IMR-90 (cell line): ENCODE measurements around the gene LAMB3. TPM values are rescaled to one million over a fixed set of nuclear protein-coding genes. Genes with fewer than 3 reads are reported as not detected.

Experiments used
- ATAC-seq: fragments of 200-7000 bp; cut with Tn5 transposase; 2 replicates; pipeline ENCODE4 v1.9.1; 2020; ENCODE audit warnings: low read depth, mild to moderate bottlenecking, moderate library complexity
- BruUV-seq: library from RNA; stranded (reverse); fragments of 400-500 nt; replicated peaks from 2 replicates; lab custom pipeline; 2021; lab: Mats Ljungman, UMichigan
- CTCF ChIA-PET: fragments of 300-600 bp; formaldehyde crosslinking; extraction: SDS; loops from one replicate; lab custom pipeline; 2021; ENCODE audit warnings: antibody characterized with exemption; lab: Yijun Ruan, JAX
- POLR2A ChIA-PET: fragments of 300-600 bp; sonication (Branson Sonifier 250); formaldehyde crosslinking; loops from one replicate; lab custom pipeline; 2022; ENCODE audit warnings: antibody characterized with exemption; ENCODE audit not compliant: unreplicated experiment; lab: Charles Lee
- DNase-seq: peaks from one replicate; pipeline ENCODE4 v3.0.0; 2013
- H2AFZ ChIP-seq: replicated peaks from 2 replicates; pipeline ENCODE3; 2013; ENCODE audit warnings: low read length, mild to moderate bottlenecking; ENCODE audit not compliant: poor library complexity
- H2AK5ac ChIP-seq: 2 replicates; pipeline ENCODE4 v1.6.1; 2013; ENCODE audit warnings: low read depth, low read length, inconsistent platforms
- H2AK9ac ChIP-seq: replicated peaks from 2 replicates; pipeline ENCODE3; 2013; ENCODE audit warnings: mild to moderate bottlenecking, low read depth, low read length, moderate library complexity; ENCODE audit not compliant: poor library complexity
- H2BK120ac ChIP-seq: 2 replicates; pipeline ENCODE4 v1.6.1; 2013; ENCODE audit warnings: low read depth, low read length, inconsistent platforms
- H2BK15ac ChIP-seq: 3 replicates; pipeline ENCODE4 v1.6.1; 2013; ENCODE audit warnings: low read depth, low read length, inconsistent platforms
- H2BK20ac ChIP-seq: 2 replicates; pipeline ENCODE4 v1.6.1; 2013; ENCODE audit warnings: low read depth, mild to moderate bottlenecking, inconsistent platforms, low read length, moderate library complexity
- H2BK5ac ChIP-seq: 2 replicates; pipeline ENCODE4 v1.6.1; 2013; ENCODE audit warnings: mild to moderate bottlenecking, low read depth, low read length, inconsistent platforms; ENCODE audit not compliant: poor library complexity, severe bottlenecking
- H3K14ac ChIP-seq: replicated peaks from 2 replicates; pipeline ENCODE4 v1.6.1; 2013; ENCODE audit warnings: low read depth, low read length, inconsistent platforms
- H3K18ac ChIP-seq: 2 replicates; pipeline ENCODE4 v1.6.1; 2013; ENCODE audit warnings: low read depth, low read length, control low read depth
- H3K23ac ChIP-seq: 2 replicates; pipeline ENCODE4 v1.6.1; 2013; ENCODE audit warnings: low read depth, low read length, inconsistent platforms
- H3K27ac ChIP-seq: 2 replicates; pipeline ENCODE4 v1.5.1; 2013; ENCODE audit warnings: mild to moderate bottlenecking, control low read depth, low read length; ENCODE audit not compliant: insufficient read depth
- H3K27me3 ChIP-seq: 2 replicates; pipeline ENCODE4 v1.6.1; 2013; ENCODE audit warnings: low read length; ENCODE audit not compliant: control insufficient read depth, insufficient read depth
- H3K36me3 ChIP-seq: 2 replicates; pipeline ENCODE4 v1.6.1; 2013; ENCODE audit warnings: low read length, mixed read lengths; ENCODE audit not compliant: control insufficient read depth, insufficient read depth
- H3K4ac ChIP-seq: 2 replicates; pipeline ENCODE4 v1.6.1; 2013; ENCODE audit warnings: low read depth, low read length, inconsistent platforms
- H3K4me1 ChIP-seq: 2 replicates; pipeline ENCODE4 v1.6.1; 2013; ENCODE audit warnings: low read length, mixed read lengths; ENCODE audit not compliant: control insufficient read depth, insufficient read depth
- H3K4me2 ChIP-seq: 2 replicates; pipeline ENCODE4 v1.6.1; 2013; ENCODE audit warnings: low read depth, mild to moderate bottlenecking, control low read depth, low read length, moderate library complexity
- H3K4me3 ChIP-seq: 2 replicates; pipeline ENCODE4 v1.5.1; 2013; ENCODE audit warnings: low read depth, mild to moderate bottlenecking, control low read depth, low read length, moderate library complexity; ENCODE audit not compliant: insufficient read depth
- H3K56ac ChIP-seq: 2 replicates; pipeline ENCODE4 v1.6.1; 2013; ENCODE audit warnings: low read length, inconsistent platforms; ENCODE audit not compliant: insufficient read depth; ENCODE audit errors: extremely low read depth
- H3K79me1 ChIP-seq, 2 experiments: 2 replicates each; pipeline ENCODE4 v1.6.1; 2013; ENCODE audit warnings: low read length in 2 of 2, inconsistent platforms in 1 of 2, low read depth in 1 of 2
- H3K9ac ChIP-seq: 2 replicates; pipeline ENCODE4 v1.6.1; 2013; ENCODE audit warnings: low read depth, low read length, control low read depth
- H3K9me1 ChIP-seq: 2 replicates; pipeline ENCODE4 v1.6.1; 2013; ENCODE audit warnings: low read length, inconsistent platforms; ENCODE audit not compliant: insufficient read depth
- H3K9me3 ChIP-seq: 2 replicates; pipeline ENCODE4 v1.6.1; 2013; ENCODE audit warnings: low read length; ENCODE audit not compliant: control insufficient read depth, insufficient read depth
- H4K20me1 ChIP-seq: 2 replicates; pipeline ENCODE4 v1.6.1; 2013; ENCODE audit warnings: low read length, inconsistent platforms; ENCODE audit not compliant: insufficient read depth
- H4K5ac ChIP-seq: 2 replicates; pipeline ENCODE4 v1.6.1; 2013; ENCODE audit warnings: mild to moderate bottlenecking, low read depth, low read length, control low read depth
- H4K8ac ChIP-seq, 2 experiments: 2 replicates each; pipeline ENCODE4 v1.6.1; 2013; ENCODE audit warnings: low read depth in 2 of 2, low read length in 2 of 2, control low read depth in 1 of 2, inconsistent platforms in 1 of 2
- H4K91ac ChIP-seq: 2 replicates; pipeline ENCODE4 v1.6.1; 2013; ENCODE audit warnings: low read depth, low read length, inconsistent platforms; ENCODE audit not compliant: insufficient read depth
- BHLHE40 ChIP-seq: fragments of 150-350 bp; IDR thresholded peaks from 2 replicates; pipeline ENCODE4 v1.6.1; 2016; ENCODE audit warnings: mild to moderate bottlenecking, low read depth, low read length
- CEBPB ChIP-seq: IDR thresholded peaks from 2 replicates; pipeline ENCODE4 v1.6.1; 2012; ENCODE audit warnings: low read depth, low read length, improper control_type of control experiment
- CHD1 ChIP-seq: IDR thresholded peaks from 2 replicates; pipeline ENCODE4 v1.6.1; 2012; ENCODE audit warnings: low read depth, low read length, improper control_type of control experiment
- CTCF ChIP-seq: conservative IDR thresholded peaks from 2 replicates; pipeline ENCODE4 v1.5.1; 2012; ENCODE audit warnings: mild to moderate bottlenecking, low read depth, low read length, improper control_type of control experiment
- ELK1 ChIP-seq: fragments of 150-350 bp; IDR thresholded peaks from 2 replicates; pipeline ENCODE4 v1.6.1; 2016; ENCODE audit warnings: low read depth, mild to moderate bottlenecking, low read length, moderate library complexity, borderline replicate concordance
- FOS ChIP-seq: fragments of 150-350 bp; IDR thresholded peaks from 2 replicates; pipeline ENCODE4 v1.6.1; 2016; ENCODE audit warnings: low read depth, low read length
- MAFK ChIP-seq: IDR thresholded peaks from 2 replicates; pipeline ENCODE4 v1.6.1; 2012; ENCODE audit warnings: low read depth, low read length, improper control_type of control experiment
- MAZ ChIP-seq: IDR thresholded peaks from 2 replicates; pipeline ENCODE4 v1.6.1; 2012; ENCODE audit warnings: low read depth, mild to moderate bottlenecking, low read length, improper control_type of control experiment, moderate library complexity, borderline replicate concordance
- MXI1 ChIP-seq: IDR thresholded peaks from 2 replicates; pipeline ENCODE4 v1.6.1; 2012; ENCODE audit warnings: low read depth, mild to moderate bottlenecking, low read length, moderate library complexity, borderline replicate concordance
- NFE2L2 ChIP-seq: fragments of 150-350 bp; IDR thresholded peaks from 2 replicates; pipeline ENCODE4 v1.6.1; 2016; ENCODE audit warnings: low read depth, mild to moderate bottlenecking, low read length
- POLR2A ChIP-seq: IDR thresholded peaks from 2 replicates; pipeline ENCODE4 v1.6.1; 2012; ENCODE audit warnings: mild to moderate bottlenecking, low read depth, low read length
- RAD21 ChIP-seq: IDR thresholded peaks from 2 replicates; pipeline ENCODE4 v1.6.1; 2012; ENCODE audit warnings: low read length, improper control_type of control experiment
- RCOR1 ChIP-seq: IDR thresholded peaks from 2 replicates; pipeline ENCODE4 v1.6.1; 2012; ENCODE audit warnings: mild to moderate bottlenecking, low read length, improper control_type of control experiment; ENCODE audit not compliant: insufficient replicate concordance
- RFX5 ChIP-seq: IDR thresholded peaks from 2 replicates; pipeline ENCODE4 v1.8.0; 2012; ENCODE audit warnings: low read depth, mild to moderate bottlenecking, low read length, moderate library complexity
- SMC3 ChIP-seq: fragments of 150-350 bp; IDR thresholded peaks from 2 replicates; pipeline ENCODE4 v1.6.1; 2016; ENCODE audit warnings: low read depth, mild to moderate bottlenecking, antibody characterized with exemption, low read length, moderate library complexity
- USF2 ChIP-seq: fragments of 150-350 bp; IDR thresholded peaks from 2 replicates; pipeline ENCODE4 v1.6.1; 2017; ENCODE audit warnings: mild to moderate bottlenecking, antibody characterized with exemption, low read length, low read depth
- WGBS, 2 experiments: methylation state at CpG; one replicate each; pipeline versions ENCODE4 v1.1.5 to v1.1.7; 2013; ENCODE audit warnings: missing lambda C conversion rate in 2 of 2; ENCODE audit not compliant: insufficient read length in 1 of 2; ENCODE audit errors: extremely low coverage in 2 of 2; 5-methylcytosine and 5-hydroxymethylcytosine counted together
- dilution Hi-C: fragments of 300-500 bp; cut with HindIII; formaldehyde crosslinking; loops from one replicate; pipeline ENCODE4 v1.14.3; 2018; ENCODE audit warnings: low sequenced_read_pairs; ENCODE audit not compliant: unreplicated experiment
- in situ Hi-C: fragments of 300-500 bp; cut with MboI; formaldehyde crosslinking; loops from 3 replicates; pipeline ENCODE4 v1.14.3; 2019; ENCODE audit warnings: low sequenced_read_pairs, inconsistent platforms, mixed read lengths
- intact Hi-C: fragments of 100-400 bp; cut with micrococcal nuclease; formaldehyde crosslinking; loops from 2 replicates; pipeline ENCODE4 v1.10.0; 2022
- polyA plus RNA-seq, 3 experiments: library from polyadenylated mRNA; depleted of rRNA; stranded (reverse); fragments of >200 nt; gene quantifications; 2 replicates each; pipeline ENCODE4 v1.2.3, GENCODE V29; 2012; ENCODE audit warnings: low replicate concordance in 1 of 3
- total RNA-seq: library from RNA; depleted of rRNA; stranded (reverse); fragments of >200 nt; gene quantifications from 2 replicates; pipeline ENCODE4 v1.2.3, GENCODE V29; 2012

LAMB3 gene
- total and polyA plus RNA-seq, 2 of the 4 experiments (the other 2 are of a cell fraction): 0.72 to 2.1 TPM

DNA sequence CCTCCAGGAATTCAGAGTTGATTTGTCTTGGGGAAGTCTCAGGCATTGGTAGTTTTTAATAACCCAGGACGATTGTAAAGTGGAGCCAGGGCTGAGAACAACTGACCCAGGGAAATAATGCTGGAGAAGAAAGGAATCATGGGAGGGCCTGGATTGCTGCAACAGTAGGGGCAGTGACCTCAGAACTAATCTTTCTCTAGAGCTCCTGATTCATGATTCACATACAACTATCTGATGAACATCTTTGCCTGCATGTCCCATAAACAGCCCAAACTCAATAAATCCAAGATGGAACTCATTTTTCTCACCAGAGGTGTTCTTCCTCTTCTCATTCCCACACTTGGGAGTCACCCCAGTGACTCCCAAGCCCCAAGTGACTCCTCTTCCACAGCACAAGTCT is 14.9 kb upstream of the LAMB3 start:
- H3K4me1 ChIP-seq: no peaks in the 10 kb centered on the region
- BruUV-seq: no TSS peak
- H3K18ac ChIP-seq: no peak overlapping the region
- H3K9me1 ChIP-seq: no peaks in the 10 kb centered on the region
- no peak overlapping the region for H2BK15ac ChIP-seq
- POLR2A ChIA-PET: no interaction called here
- H3K36me3 ChIP-seq: no peaks in the 10 kb centered on the region
- H4K8ac ChIP-seq: no peak overlapping the region
- no peak overlapping the region for H3K4ac ChIP-seq
- H3K23ac ChIP-seq: no peak overlapping the region
- dilution Hi-C loops (no loop called here), intact Hi-C loops (no loop called here), in situ Hi-C loops (no loop called here)
- DNase-seq (no peak), ATAC-seq (no peak)
- no peak overlapping the region for H3K56ac ChIP-seq
- WGBS, 2 experiments: no CpG with 5 or more reads among the region's 1 CpG
- H2AK5ac ChIP-seq: no peak overlapping the region
- H4K91ac ChIP-seq: no peak overlapping the region
- no peak overlapping the region for H2BK5ac ChIP-seq
- no peak overlapping the region for H2BK20ac ChIP-seq
- H3K9me3 ChIP-seq: 0 out of 2 replicates have a peak, but pooled peaks cover 3% of the 10 kb centered on the region
- H3K9ac ChIP-seq: no peak overlapping the region
- no peak overlapping the region for H3K4me2 ChIP-seq
- CTCF ChIA-PET: no interaction called here
- H4K5ac ChIP-seq: no peak overlapping the region
- TF ChIP-seq USF2 (no peak), CEBPB (no peak), ELK1 (no peak), MXI1 (no peak), NFE2L2 (no peak), POLR2A (no peak), RAD21 (no peak), MAZ (no peak), CTCF (no peak), MAFK (no peak), SMC3 (no peak), RCOR1 (no peak), CHD1 (no peak), RFX5 (no peak), BHLHE40 (no peak), FOS (no peak)
- peaks cover 6% of the 10 kb centered on the region for H3K27me3 ChIP-seq
- no peaks in the 10 kb centered on the region for H4K20me1 ChIP-seq
- no peak overlapping the region for H2AK9ac ChIP-seq
- H2AFZ ChIP-seq: no peak overlapping the region
- no peak overlapping the region for H3K27ac ChIP-seq
- no peak overlapping the region for H2BK120ac ChIP-seq
- no peak overlapping the region for H3K14ac ChIP-seq
- H3K79me1 ChIP-seq: no peaks in the 10 kb centered on the region
- no peak overlapping the region for H3K4me3 ChIP-seq
